Naive thymus-derived CD8-positive, alpha-beta T cell (primary cell): ENCODE data around the gene EBF4. TPM values are rescaled to one million over a fixed set of nuclear protein-coding genes. Genes with fewer than 3 reads are reported as not detected.

ENCODE experiments used
- ATAC-seq, 2 donors: fragments of 150-1000 bp; cut with Tn5 transposase in 1 of 2; sonication (Bioruptor Pico), chemical (Tn5 transposase) in 1 of 2; 1 replicate in 1 of 2; 2 replicates in 1 of 2; pipeline ENCODE4 v1.10.0; 2021; ENCODE audit warnings: mild to moderate bottlenecking in 2 of 2, moderate library complexity in 2 of 2
- POLR2A ChIA-PET: fragments of 350-600 bp; sonication (Branson Sonifier 250); formaldehyde crosslinking; loops from one replicate; lab custom pipeline; 2021; ENCODE audit warnings: antibody characterized with exemption; lab: Charles Lee
- DNase-seq, 10 donors: peaks; one replicate each; pipeline versions ENCODE4 v3.0.0 to v3.0.0-alpha.2; 2020 to 2022
- H3K27ac Mint-ChIP-seq, 10 donors: one replicate each; pipeline ENCODE4 v1.8.0; 2020 to 2022; ENCODE audit warnings: mild to moderate bottlenecking in 10 of 10, mixed read lengths in 10 of 10, moderate library complexity in 4 of 10, inconsistent platforms in 1 of 10
- H3K27me3 Mint-ChIP-seq, 5 donors: one replicate each; pipeline ENCODE4 v1.8.0; 2021 to 2022; ENCODE audit warnings: mixed read lengths in 5 of 5
- H3K36me3 Mint-ChIP-seq, 3 donors: one replicate each; pipeline ENCODE4 v1.8.0; 2020 to 2022; ENCODE audit warnings: mixed read lengths in 3 of 3, mild to moderate bottlenecking in 2 of 3, inconsistent platforms in 1 of 3
- H3K4me1 Mint-ChIP-seq, 4 donors: one replicate each; pipeline ENCODE4 v1.8.0; 2021 to 2022; ENCODE audit warnings: mixed read lengths in 4 of 4
- H3K4me3 Mint-ChIP-seq, 10 donors: one replicate each; pipeline ENCODE4 v1.8.0; 2020 to 2022; ENCODE audit warnings: mild to moderate bottlenecking in 10 of 10, mixed read lengths in 10 of 10, moderate library complexity in 6 of 10, inconsistent platforms in 1 of 10
- H3K9me3 Mint-ChIP-seq, 9 donors: one replicate each; pipeline ENCODE4 v1.8.0; 2020 to 2022; ENCODE audit warnings: mixed read lengths in 9 of 9, mild to moderate bottlenecking in 3 of 9, inconsistent platforms in 1 of 9, moderate library complexity in 1 of 9
- polyA plus RNA-seq, 3 donors: library from polyadenylated mRNA; unstranded; fragments of 300-500 nt; fragmentation: Illumina TruSeq; gene quantifications; one replicate each; pipeline ENCODE4 v1.2.3, GENCODE V29; 2021
- total RNA-seq, 8 experiments: library from RNA in 2 of 8; stranded (reverse) in 2 of 8; gene quantifications; one replicate each; pipeline ENCODE4 v1.2.3 and lab custom pipeline; 2021 to 2026

The EBF4 gene
- total RNA-seq (10 to 100 TPM; 14.3 to 14.9 TPM), polyA plus RNA-seq (1 to 10 TPM in 1 of 3 donors, under 1 TPM in 2; 0.37 to 2.2 (median 0.88) TPM), total RNA-seq (lab: John Stamatoyannopoulos, UW) (0.84 to 13.3 (median 8.3) reads per million in 6 experiments)

- no peaks in the 10 kb centered on the region for H3K9me3 Mint-ChIP-seq
- peak within 1 kb of the TSS; percentile 48 to 97 (median 81) for H3K27ac Mint-ChIP-seq
- peaks cover 24 to 33% (median 28%) of the 10 kb centered on the region in 4 donors for H3K4me1 Mint-ChIP-seq
- H3K4me3 Mint-ChIP-seq, result peak within 1 kb of the TSS; percentile 86 to 95 (median 94)
- POLR2A ChIA-PET, result interaction anchor here (1.0 to 4.3 kb wide), 6 partner anchors 28 to 148 kb away, joined by 3 to 21 read pairs (median 5); partner anchors contain the start of genes IDH3B, PCED1A and VPS16
- no peaks in the 10 kb centered on the region for H3K36me3 Mint-ChIP-seq
- peak in 6 of 10 donors; percentile 18 to 35 (median 32) for DNase-seq
- peak; percentile 8 to 31 for ATAC-seq
- peaks cover 7 to 40% (median 29%) of the 10 kb centered on the region in 5 donors for H3K27me3 Mint-ChIP-seq
Observed at GRCh38 chr20:2692036-2692885, at the start of gene EBF4. Gene EBF4, plus strand, starts transcription at chr20:2692780. Its CDS starts 866 bp downstream, at chr20:2693646.

- H3K4me3 Mint-ChIP-seq, result no peak overlapping the region
- H3K27me3 Mint-ChIP-seq, result no peaks in the 10 kb centered on the region
- H3K4me1 Mint-ChIP-seq, result peaks cover 0 to 11% (median 4%) of the 10 kb centered on the region in 4 donors
- POLR2A ChIA-PET, result interaction anchor here (4.2 kb wide), 1 partner anchor 9 kb away, joined by 14 read pairs; the partner anchor contains the start of gene NOP56
- ATAC-seq (no peak), DNase-seq (no peak)
- peak overlapping the region in 2 of 10 donors; percentile 37 to 66 for H3K27ac Mint-ChIP-seq
- H3K9me3 Mint-ChIP-seq, result no peaks in the 10 kb centered on the region
- H3K36me3 Mint-ChIP-seq, result peaks cover 0 to 4% (median 2%) of the 10 kb centered on the region in 3 donors
Observed at GRCh38 chr20:2643708-2644107, 48.9 kb upstream of the EBF4 start.

- Mint-ChIP-seq H3K27ac (peak within 1 kb of the TSS; percentile 81 to 95 (median 91)), H3K27me3 (no peaks in the 10 kb centered on the region), H3K4me3 (peak within 1 kb of the TSS; percentile 84 to 94 (median 89)), H3K9me3 (no peaks in the 10 kb centered on the region), H3K36me3 (peaks cover 0 to 34% (median 8%) of the 10 kb centered on the region in 3 donors), H3K4me1 (peaks cover 7 to 45% (median 36%) of the 10 kb centered on the region in 4 donors)
- ATAC-seq (peak; percentile 84 to 87), DNase-seq (peak; percentile 90 to 99 (median 95))
- POLR2A ChIA-PET, result interaction anchor here (0.6 to 5.5 kb wide), 21 partner anchors 10 to 571 kb away, joined by 3 to 150 read pairs (median 7); partner anchors contain the start of genes IDH3B, PCED1A, PTPRA and SNRPB
Observed at GRCh38 chr20:2651772-2652723, 40.5 kb upstream of the EBF4 start, which contains the start of gene NOP56. Gene NOP56, plus strand, starts transcription at chr20:2652632. Its CDS starts 29 bp downstream, at chr20:2652661.

- Mint-ChIP-seq H3K4me1 (peaks cover 6 to 40% (median 37%) of the 10 kb centered on the region in 4 donors), H3K27me3 (no peaks in the 10 kb centered on the region), H3K9me3 (no peaks in the 10 kb centered on the region), H3K27ac (peak overlapping the region; percentile 68 to 92 (median 86)), H3K36me3 (peaks cover 0 to 43% (median 11%) of the 10 kb centered on the region in 3 donors), H3K4me3 (peak overlapping the region; percentile 81 to 93 (median 86))
- ATAC-seq (peak; percentile 56 to 63), DNase-seq (peak in 1 of 10 donors; percentile 60)
- POLR2A ChIA-PET, result interaction anchor here (0.6 to 5.5 kb wide), 19 partner anchors 11 to 570 kb away, joined by 3 to 150 read pairs (median 7); partner anchors contain the start of genes IDH3B, PCED1A, PTPRA and SNRPB
Observed at GRCh38 chr20:2652724-2653555, 39.6 kb upstream of the EBF4 start.

GRCh38 chr20:2653556-2654383 is 38.8 kb upstream of the EBF4 start:
- Mint-ChIP-seq H3K4me1 (peaks cover 6 to 40% (median 37%) of the 10 kb centered on the region in 4 donors), H3K36me3 (peaks cover 0 to 52% (median 11%) of the 10 kb centered on the region in 3 donors), H3K27me3 (no peaks in the 10 kb centered on the region), H3K4me3 (peak overlapping the region; percentile 81 to 93 (median 86)), H3K27ac (peak overlapping the region; percentile 57 to 92 (median 85)), H3K9me3 (no peaks in the 10 kb centered on the region)
- no peak for ATAC-seq
- POLR2A ChIA-PET, result interaction anchor here (0.5 to 5.5 kb wide), 12 partner anchors 11 to 400 kb away, joined by 3 to 150 read pairs (median 11); partner anchors contain the start of genes IDH3B, PCED1A, PTPRA and SNRPB
- DNase-seq, result no peak

- Mint-ChIP-seq H3K27me3 (no peaks in the 10 kb centered on the region), H3K4me1 (peaks cover 6 to 40% (median 37%) of the 10 kb centered on the region in 4 donors), H3K9me3 (no peaks in the 10 kb centered on the region), H3K36me3 (peaks cover 0 to 58% (median 11%) of the 10 kb centered on the region in 3 donors), H3K27ac (peak overlapping the region in 9 of 10 donors; percentile 28 to 88 (median 73)), H3K4me3 (peak overlapping the region; percentile 81 to 93 (median 86))
- DNase-seq (no peak), ATAC-seq (no peak)
- POLR2A ChIA-PET, result interaction anchor here (1.1 to 5.5 kb wide), 3 partner anchors 10 to 87 kb away, joined by 3 to 150 read pairs (median 29); partner anchors contain the start of gene IDH3B
Observed at GRCh38 chr20:2654384-2654822, 38.2 kb upstream of the EBF4 start.

GRCh38 chr20:2654831-2655230 is 37.7 kb upstream of the EBF4 start:
- Mint-ChIP-seq H3K27ac (peak overlapping the region in 8 of 10 donors; percentile 28 to 87 (median 74)), H3K4me3 (peak overlapping the region; percentile 81 to 93 (median 86)), H3K27me3 (no peaks in the 10 kb centered on the region), H3K36me3 (peaks cover 0 to 62% (median 14%) of the 10 kb centered on the region in 3 donors), H3K9me3 (no peaks in the 10 kb centered on the region), H3K4me1 (peaks cover 6 to 42% (median 35%) of the 10 kb centered on the region in 4 donors)
- POLR2A ChIA-PET, result interaction anchor here (1.1 to 5.5 kb wide), 3 partner anchors 10 to 87 kb away, joined by 3 to 150 read pairs (median 29); partner anchors contain the start of gene IDH3B
- no peak for DNase-seq
- no peak for ATAC-seq

GRCh38 chr20:2655331-2656116 is 37.1 kb upstream of the EBF4 start:
- H3K36me3 Mint-ChIP-seq, result peaks cover 0 to 69% (median 14%) of the 10 kb centered on the region in 3 donors
- H3K27ac Mint-ChIP-seq, result peak overlapping the region in 7 of 10 donors; percentile 36 to 84 (median 71)
- H3K4me3 Mint-ChIP-seq, result no peak overlapping the region
- DNase-seq (no peak), ATAC-seq (no peak)
- H3K9me3 Mint-ChIP-seq, result no peaks in the 10 kb centered on the region
- H3K4me1 Mint-ChIP-seq, result peaks cover 6 to 36% (median 33%) of the 10 kb centered on the region in 4 donors
- POLR2A ChIA-PET, result interaction anchor here (5.5 kb wide), 1 partner anchor 9 kb away, joined by 150 read pairs; the partner anchor contains the start of gene IDH3B
- no peaks in the 10 kb centered on the region for H3K27me3 Mint-ChIP-seq

- no peaks in the 10 kb centered on the region for H3K27me3 Mint-ChIP-seq
- DNase-seq (no peak), ATAC-seq (no peak)
- H3K36me3 Mint-ChIP-seq, result peaks cover 2 to 80% (median 16%) of the 10 kb centered on the region in 3 donors
- H3K9me3 Mint-ChIP-seq, result no peaks in the 10 kb centered on the region
- H3K4me1 Mint-ChIP-seq, result peaks cover 7 to 36% (median 27%) of the 10 kb centered on the region in 4 donors
- H3K27ac Mint-ChIP-seq, result peak overlapping the region in 1 of 10 donors; percentile 51
- POLR2A ChIA-PET, result interaction anchor here (0.5 kb wide), 1 partner anchor 86 kb away, joined by 3 read pairs; no protein-coding TSS in a partner anchor
- H3K4me3 Mint-ChIP-seq, result peak overlapping the region in 1 of 10 donors; percentile 18
Observed at GRCh38 chr20:2656471-2657117, 36.0 kb upstream of the EBF4 start.
